ENCODE data around the gene ERC1.
"Not testable (repeated sequence)": the region's sequence is repeated elsewhere in the genome, so short reads cannot be mapped to it uniquely, and the experiment has no call there.

ERC1 gene

GRCh38 chr12:1339618-1340319 lies 348.7 kb downstream of the ERC1 start:
- Histone ChIP-seq H3K9me3 (replicated peaks; ENCODE audit: insufficient read depth, low read length) (no peaks in the 10 kb centered on the region), H3K36me3 (replicated peaks; ENCODE audit: insufficient read depth, low read length) (no peaks in the 10 kb centered on the region), H3K79me2 (ENCODE audit: low read length) (peaks cover 5% of the 10 kb centered on the region; the same call in 1 of the 2 replicates), H3K9me2 (replicated peaks; ENCODE audit: insufficient read depth, low read length) (no peaks in the 10 kb centered on the region), H3K4me2 (ENCODE audit: low read depth, low read length) (no peak overlapping the region), H2AFZ (ENCODE audit: low read length) (no peak overlapping the region), H3K27me3 (replicated peaks; ENCODE audit: insufficient read depth, low read length) (no peaks in the 10 kb centered on the region), H3F3A (ENCODE audit: insufficient read depth, low read length) (no peaks in the 10 kb centered on the region), H3K27ac (ENCODE audit: low read length) (no peak overlapping the region), H3K4me3 (ENCODE audit: low read length) (no peak overlapping the region), H3K4me1 (ENCODE audit: low read length) (no peaks in the 10 kb centered on the region), H4K20me1 (ENCODE audit: insufficient read depth, low read length) (no peaks in the 10 kb centered on the region), H3K9ac (ENCODE audit: low read length) (no peak overlapping the region)
- DNase-seq: no peak
- TF ChIP-seq CTCF (IDR thresholded peaks at IDR 0.05; ENCODE audit: low read length) (no peak), EZH2 (optimal IDR thresholded peaks at IDR 0.05; ENCODE audit: low read depth, low read length) (no peak), EZH2phosphoT487 (IDR thresholded peaks at IDR 0.05; ENCODE audit: low read length) (no peak)

GRCh38 chr12:1341270-1341669 lies 350.2 kb downstream of the ERC1 start:
- DNase-seq; H3F3A ChIP-seq (ENCODE audit: insufficient read depth, low read length); H3K4me1 ChIP-seq (ENCODE audit: low read length); H2AFZ ChIP-seq (ENCODE audit: low read length); H3K9me3 ChIP-seq (replicated peaks; ENCODE audit: insufficient read depth, low read length); H3K9me2 ChIP-seq (replicated peaks; ENCODE audit: insufficient read depth, low read length); H3K36me3 ChIP-seq (replicated peaks; ENCODE audit: insufficient read depth, low read length); H3K27me3 ChIP-seq (replicated peaks; ENCODE audit: insufficient read depth, low read length); H4K20me1 ChIP-seq (ENCODE audit: insufficient read depth, low read length); H3K4me3 ChIP-seq (ENCODE audit: low read length); H3K27ac ChIP-seq (ENCODE audit: low read length); H3K4me2 ChIP-seq (ENCODE audit: low read depth, low read length); H3K79me2 ChIP-seq (ENCODE audit: low read length); H3K9ac ChIP-seq (ENCODE audit: low read length): not testable (repeated sequence)

- DNase-seq: no peak
- TF ChIP-seq EZH2phosphoT487 (IDR thresholded peaks at IDR 0.05; ENCODE audit: low read length) (no peak), EZH2 (optimal IDR thresholded peaks at IDR 0.05; ENCODE audit: low read depth, low read length) (no peak), CTCF (IDR thresholded peaks at IDR 0.05; ENCODE audit: low read length) (no peak)
- H3K9ac ChIP-seq (ENCODE audit: low read length): no peak overlapping the region
Observed at GRCh38 chr12:1343422-1343821, 352.4 kb downstream of the ERC1 start.

GRCh38 chr12:1344245-1344644 lies 353.2 kb downstream of the ERC1 start:
- Histone ChIP-seq H3K36me3 (replicated peaks; ENCODE audit: insufficient read depth, low read length) (no peaks in the 10 kb centered on the region), H4K20me1 (ENCODE audit: insufficient read depth, low read length) (no peaks in the 10 kb centered on the region), H3F3A (ENCODE audit: insufficient read depth, low read length) (no peaks in the 10 kb centered on the region), H3K4me2 (ENCODE audit: low read depth, low read length) (no peak overlapping the region), H2AFZ (ENCODE audit: low read length) (no peak overlapping the region), H3K4me1 (ENCODE audit: low read length) (no peaks in the 10 kb centered on the region), H3K79me2 (ENCODE audit: low read length) (no peaks in the 10 kb centered on the region; the same call in 1 of the 2 replicates), H3K9me3 (replicated peaks; ENCODE audit: insufficient read depth, low read length) (no peaks in the 10 kb centered on the region), H3K9ac (ENCODE audit: low read length) (no peak overlapping the region), H3K9me2 (replicated peaks; ENCODE audit: insufficient read depth, low read length) (no peaks in the 10 kb centered on the region), H3K27me3 (replicated peaks; ENCODE audit: insufficient read depth, low read length) (no peaks in the 10 kb centered on the region), H3K27ac (ENCODE audit: low read length) (no peak overlapping the region), H3K4me3 (ENCODE audit: low read length) (no peak overlapping the region)
- TF ChIP-seq CTCF (IDR thresholded peaks at IDR 0.05; ENCODE audit: low read length) (no peak), EZH2phosphoT487 (IDR thresholded peaks at IDR 0.05; ENCODE audit: low read length) (no peak), EZH2 (optimal IDR thresholded peaks at IDR 0.05; ENCODE audit: low read depth, low read length) (no peak)
- DNase-seq: no peak

More at GRCh38 chr12:1343422-1343821, 352.4 kb downstream of the ERC1 start:
- Histone ChIP-seq H3K36me3 (replicated peaks; ENCODE audit: insufficient read depth, low read length) (no peaks in the 10 kb centered on the region), H3K79me2 (ENCODE audit: low read length) (no peaks in the 10 kb centered on the region; the same call in 1 of the 2 replicates), H3K4me2 (ENCODE audit: low read depth, low read length) (no peak overlapping the region), H3K4me3 (ENCODE audit: low read length) (no peak overlapping the region), H3K27me3 (replicated peaks; ENCODE audit: insufficient read depth, low read length) (no peaks in the 10 kb centered on the region), H3K9me3 (replicated peaks; ENCODE audit: insufficient read depth, low read length) (no peaks in the 10 kb centered on the region), H4K20me1 (ENCODE audit: insufficient read depth, low read length) (no peaks in the 10 kb centered on the region), H3K9me2 (replicated peaks; ENCODE audit: insufficient read depth, low read length) (no peaks in the 10 kb centered on the region), H3K27ac (ENCODE audit: low read length) (no peak overlapping the region), H3K4me1 (ENCODE audit: low read length) (no peaks in the 10 kb centered on the region), H2AFZ (ENCODE audit: low read length) (no peak overlapping the region), H3F3A (ENCODE audit: insufficient read depth, low read length) (no peaks in the 10 kb centered on the region)

Measured in MM.1S (cell line).